ENCODE measurements around the gene SPATA25.
A peak's percentile ranks its signal among the peaks of the same experiment; 100 is the strongest.

Gene SPATA25

GRCh38 chr20:45863543-45864470 lies 23.6 kb downstream of the SPATA25 start:
- DNase-seq = no peak

- no peak for DNase-seq
Observed at GRCh38 chr20:45861221-45862075, 26.0 kb downstream of the SPATA25 start.

- DNase-seq = no peak
Observed at GRCh38 chr20:45860560-45861220, 26.7 kb downstream of the SPATA25 start.

GRCh38 chr20:45859916-45860315 lies 27.5 kb downstream of the SPATA25 start:
- DNase-seq = no peak

- no peak for DNase-seq
Observed at GRCh38 chr20:45857882-45858216, 29.6 kb downstream of the SPATA25 start.

- DNase-seq = peak; percentile 98
Observed at GRCh38 chr20:45857114-45857881, 30.1 kb downstream of the SPATA25 start, which contains the start of the genes ACOT8 and ZSWIM3. Gene ACOT8 (minus strand): TSS chr20:45857392. CDS start chr20:45857315, 77 bp downstream. Gene ZSWIM3 (plus strand): TSS chr20:45857614. CDS start chr20:45857826, 212 bp downstream.

GRCh38 chr20:45853484-45853883 lies 33.9 kb downstream of the SPATA25 start:
- no peak for DNase-seq

GRCh38 chr20:45852326-45852725 lies 35.1 kb downstream of the SPATA25 start:
- DNase-seq = no peak

GRCh38 chr20:45851501-45851900 lies 35.9 kb downstream of the SPATA25 start:
- DNase-seq = no peak

GRCh38 chr20:45850926-45851325 lies 36.5 kb downstream of the SPATA25 start:
- no peak for DNase-seq

GRCh38 chr20:45850238-45850637 lies 37.2 kb downstream of the SPATA25 start:
- DNase-seq = no peak

- DNase-seq = no peak
Observed at GRCh38 chr20:45848969-45849582, 38.3 kb downstream of the SPATA25 start.

- no peak for DNase-seq
Observed at GRCh38 chr20:45848421-45848820, 39.0 kb downstream of the SPATA25 start.

GRCh38 chr20:45845452-45845851 lies 42.0 kb downstream of the SPATA25 start:
- DNase-seq = no peak

GRCh38 chr20:45843506-45843905 lies 43.9 kb downstream of the SPATA25 start:
- no peak for DNase-seq

GRCh38 chr20:45842169-45842812 lies 45.1 kb downstream of the SPATA25 start:
- no peak for DNase-seq

- no peak for DNase-seq
Observed at GRCh38 chr20:45841407-45842129, 45.9 kb downstream of the SPATA25 start.

- DNase-seq = no peak
Observed at GRCh38 chr20:45840700-45841198, 46.7 kb downstream of the SPATA25 start.

GRCh38 chr20:45836841-45837240 lies 50.6 kb downstream of the SPATA25 start:
- no peak for DNase-seq
